PC-3 (cell line): ENCODE measurements around the gene PRPF4. TPM values are rescaled to one million over a fixed set of nuclear protein-coding genes. Genes with fewer than 3 reads are reported as not detected.

Experiments
- ATAC-seq: fragments of 200-7000 bp; cut with Tn5 transposase; 2 replicates; pipeline ENCODE4 v1.9.1; 2020; ENCODE audit warnings: mild to moderate bottlenecking, moderate library complexity
- BruUV-seq: library from RNA; stranded (reverse); fragments of 400-500 nt; replicated peaks from 2 replicates; lab custom pipeline; 2021; lab: Mats Ljungman, UMichigan
- CTCF ChIA-PET: fragments of 300-600 bp; sonication (Branson Sonifier 250); formaldehyde crosslinking; loops from one replicate; lab custom pipeline; 2022; ENCODE audit warnings: antibody characterized with exemption; lab: Charles Lee
- POLR2A ChIA-PET: fragments of 300-600 bp; sonication (Branson Sonifier 250); formaldehyde crosslinking; loops from one replicate; lab custom pipeline; 2022; ENCODE audit warnings: antibody characterized with exemption; ENCODE audit not compliant: unreplicated experiment; lab: Charles Lee
- DNase-seq: peaks from one replicate; pipeline ENCODE4 v3.0.0-alpha.2; 2015
- H2AFZ ChIP-seq: fragments of 300-600 bp; sonication (generic); 2 replicates; pipeline ENCODE4 v1.6.0; 2016; ENCODE audit warnings: antibody characterized with exemption, low read length
- H3F3A ChIP-seq: fragments of 300-600 bp; sonication (generic); one replicate; pipeline ENCODE4 v1.6.0; 2017; ENCODE audit warnings: antibody characterized with exemption, low read length, control low read depth, mild to moderate bottlenecking; ENCODE audit not compliant: unreplicated experiment
- H3K27ac ChIP-seq: fragments of 300-600 bp; sonication (generic); 2 replicates; pipeline ENCODE4 v1.5.1; 2016; ENCODE audit warnings: mild to moderate bottlenecking, low read length
- H3K27me3 ChIP-seq: fragments of 300-600 bp; sonication (generic); 2 replicates; pipeline ENCODE4 v1.6.1; 2016; ENCODE audit warnings: low read length, mixed read lengths
- H3K36me3 ChIP-seq: fragments of 300-600 bp; sonication (generic); 2 replicates; pipeline ENCODE4 v1.6.1; 2016; ENCODE audit warnings: low read depth, mixed run types, low read length, mixed read lengths
- H3K4me1 ChIP-seq: fragments of 300-600 bp; sonication (generic); 2 replicates; pipeline ENCODE4 v1.5.1; 2016; ENCODE audit warnings: low read length; ENCODE audit not compliant: insufficient read depth
- H3K4me2 ChIP-seq: fragments of 300-600 bp; sonication (generic); 2 replicates; pipeline ENCODE4 v1.6.0; 2016; ENCODE audit warnings: low read length
- H3K4me3 ChIP-seq: fragments of 300-600 bp; sonication (generic); 2 replicates; pipeline ENCODE4 v1.5.1; 2016; ENCODE audit warnings: mild to moderate bottlenecking, low read length, mixed read lengths
- H3K79me2 ChIP-seq: fragments of 300-600 bp; sonication (generic); 2 replicates; pipeline ENCODE4 v1.6.1; 2017; ENCODE audit warnings: low read length, mixed read lengths
- H3K9ac ChIP-seq: fragments of 300-600 bp; sonication (generic); 2 replicates; pipeline ENCODE4 v1.6.0; 2016; ENCODE audit warnings: mild to moderate bottlenecking, low read length
- H3K9me2 ChIP-seq: fragments of 300-600 bp; sonication (generic); replicated peaks from 2 replicates; pipeline ENCODE4 v1.6.1; 2016; ENCODE audit warnings: mixed run types, low read length, mixed read lengths
- H3K9me3 ChIP-seq: fragments of 300-600 bp; sonication (generic); 2 replicates; pipeline ENCODE4 v1.6.1; 2016; ENCODE audit warnings: low read length, mixed read lengths
- H4K20me1 ChIP-seq: fragments of 300-600 bp; sonication (generic); 2 replicates; pipeline ENCODE4 v1.6.1; 2016; ENCODE audit warnings: low read length, mixed read lengths
- EZH2 ChIP-seq: fragments of 300-600 bp; sonication (generic); IDR thresholded peaks from one replicate; pipeline ENCODE4 v1.6.1; 2017; ENCODE audit warnings: antibody characterized with exemption, mild to moderate bottlenecking, low read length; ENCODE audit not compliant: unreplicated experiment
- EZH2phosphoT487 ChIP-seq: fragments of 300-600 bp; sonication (generic); IDR thresholded peaks from 2 replicates; pipeline ENCODE4 v1.6.1; 2018; ENCODE audit warnings: mild to moderate bottlenecking, antibody characterized with exemption, low read length, borderline replicate concordance
- intact Hi-C: fragments of 100-400 bp; cut with micrococcal nuclease; formaldehyde crosslinking; loops from 2 replicates; pipeline ENCODE4 v1.9.0; 2023
- total RNA-seq: library from RNA; depleted of rRNA; stranded (reverse); fragments of >200 nt; gene quantifications from 2 replicates; pipeline ENCODE4 v1.2.3, GENCODE V29; 2014
- TF ChIP-seq, protein P1 (sequence below): fragments of 300-600 bp; sonication (generic); conservative IDR thresholded peaks from 2 replicates; pipeline ENCODE4 v1.5.1; 2017; ENCODE audit warnings: antibody characterized with exemption, low read depth, mild to moderate bottlenecking, low read length

The PRPF4 gene
- total RNA-seq, 1 experiment from 2014 or later: 32.1 TPM

GRCh38 chr9:113331780-113332179 is 56.3 kb downstream of the PRPF4 start:
- BruUV-seq: no TSS peak
- ChIA-PET CTCF (no interaction called here), POLR2A (no interaction called here)

DNA sequence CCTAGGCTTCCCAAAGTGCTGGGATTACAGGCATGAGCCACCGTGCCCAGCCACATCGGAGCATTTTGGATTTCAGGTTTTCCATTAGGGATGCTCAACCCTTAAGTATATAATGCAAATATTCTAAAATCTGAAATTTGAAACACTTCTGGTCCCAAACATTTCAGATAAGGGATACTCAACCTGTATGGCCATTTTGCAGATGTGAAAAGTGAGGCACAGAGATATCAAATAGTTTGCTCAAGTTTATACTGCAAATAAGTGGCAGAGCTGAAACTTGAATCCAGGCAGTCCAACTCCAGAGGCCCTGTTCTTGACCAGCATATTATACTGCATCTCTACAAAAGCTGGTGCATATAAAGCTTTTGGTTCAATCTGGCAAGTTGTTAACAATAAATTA is 62.3 kb downstream of the PRPF4 start:
- BruUV-seq: no TSS peak
- no peak overlapping the region for H3K9ac ChIP-seq
- no peaks in the 10 kb centered on the region for H3K27me3 ChIP-seq
- H4K20me1 ChIP-seq: no peaks in the 10 kb centered on the region
- no peaks in the 10 kb centered on the region for H3F3A ChIP-seq
- H3K27ac ChIP-seq: no peak overlapping the region
- no peak overlapping the region for H3K4me3 ChIP-seq
- no peaks in the 10 kb centered on the region for H3K79me2 ChIP-seq
- intact Hi-C loops: no loop called here
- H3K36me3 ChIP-seq: no peaks in the 10 kb centered on the region
- POLR2A ChIA-PET: no interaction called here
- H3K4me2 ChIP-seq: no peak overlapping the region
- peaks cover 24% of the 10 kb centered on the region for H3K4me1 ChIP-seq
- DNase-seq (no peak), ATAC-seq (no peak)
- H3K9me2 ChIP-seq: no peaks in the 10 kb centered on the region
- CTCF ChIA-PET: no interaction called here
- H3K9me3 ChIP-seq: no peaks in the 10 kb centered on the region
- no peak overlapping the region for H2AFZ ChIP-seq
- TF ChIP-seq, protein P1, sequence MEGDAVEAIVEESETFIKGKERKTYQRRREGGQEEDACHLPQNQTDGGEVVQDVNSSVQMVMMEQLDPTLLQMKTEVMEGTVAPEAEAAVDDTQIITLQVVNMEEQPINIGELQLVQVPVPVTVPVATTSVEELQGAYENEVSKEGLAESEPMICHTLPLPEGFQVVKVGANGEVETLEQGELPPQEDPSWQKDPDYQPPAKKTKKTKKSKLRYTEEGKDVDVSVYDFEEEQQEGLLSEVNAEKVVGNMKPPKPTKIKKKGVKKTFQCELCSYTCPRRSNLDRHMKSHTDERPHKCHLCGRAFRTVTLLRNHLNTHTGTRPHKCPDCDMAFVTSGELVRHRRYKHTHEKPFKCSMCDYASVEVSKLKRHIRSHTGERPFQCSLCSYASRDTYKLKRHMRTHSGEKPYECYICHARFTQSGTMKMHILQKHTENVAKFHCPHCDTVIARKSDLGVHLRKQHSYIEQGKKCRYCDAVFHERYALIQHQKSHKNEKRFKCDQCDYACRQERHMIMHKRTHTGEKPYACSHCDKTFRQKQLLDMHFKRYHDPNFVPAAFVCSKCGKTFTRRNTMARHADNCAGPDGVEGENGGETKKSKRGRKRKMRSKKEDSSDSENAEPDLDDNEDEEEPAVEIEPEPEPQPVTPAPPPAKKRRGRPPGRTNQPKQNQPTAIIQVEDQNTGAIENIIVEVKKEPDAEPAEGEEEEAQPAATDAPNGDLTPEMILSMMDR: no peak
- no peak for TF ChIP-seq EZH2
- TF ChIP-seq EZH2phosphoT487: no peak

More at GRCh38 chr9:113331780-113332179, 56.3 kb downstream of the PRPF4 start:
- H3K27me3 ChIP-seq: no peaks in the 10 kb centered on the region
- H2AFZ ChIP-seq: no peak overlapping the region
- no peaks in the 10 kb centered on the region for H3K4me1 ChIP-seq
- H3K4me2 ChIP-seq: no peak overlapping the region
- no peak for TF ChIP-seq EZH2phosphoT487
- TF ChIP-seq, protein P1: no peak
- no peak for TF ChIP-seq EZH2
- H3K9me3 ChIP-seq: no peaks in the 10 kb centered on the region
- DNase-seq (no peak), ATAC-seq (no peak)
- no peaks in the 10 kb centered on the region for H3F3A ChIP-seq
- intact Hi-C loops: no loop called here
- no peaks in the 10 kb centered on the region for H3K9me2 ChIP-seq
- no peak overlapping the region for H3K9ac ChIP-seq
- no peaks in the 10 kb centered on the region for H3K79me2 ChIP-seq
- no peak overlapping the region for H3K4me3 ChIP-seq
- no peak overlapping the region for H3K27ac ChIP-seq
- H3K36me3 ChIP-seq: no peaks in the 10 kb centered on the region
- H4K20me1 ChIP-seq: no peaks in the 10 kb centered on the region

DNA sequence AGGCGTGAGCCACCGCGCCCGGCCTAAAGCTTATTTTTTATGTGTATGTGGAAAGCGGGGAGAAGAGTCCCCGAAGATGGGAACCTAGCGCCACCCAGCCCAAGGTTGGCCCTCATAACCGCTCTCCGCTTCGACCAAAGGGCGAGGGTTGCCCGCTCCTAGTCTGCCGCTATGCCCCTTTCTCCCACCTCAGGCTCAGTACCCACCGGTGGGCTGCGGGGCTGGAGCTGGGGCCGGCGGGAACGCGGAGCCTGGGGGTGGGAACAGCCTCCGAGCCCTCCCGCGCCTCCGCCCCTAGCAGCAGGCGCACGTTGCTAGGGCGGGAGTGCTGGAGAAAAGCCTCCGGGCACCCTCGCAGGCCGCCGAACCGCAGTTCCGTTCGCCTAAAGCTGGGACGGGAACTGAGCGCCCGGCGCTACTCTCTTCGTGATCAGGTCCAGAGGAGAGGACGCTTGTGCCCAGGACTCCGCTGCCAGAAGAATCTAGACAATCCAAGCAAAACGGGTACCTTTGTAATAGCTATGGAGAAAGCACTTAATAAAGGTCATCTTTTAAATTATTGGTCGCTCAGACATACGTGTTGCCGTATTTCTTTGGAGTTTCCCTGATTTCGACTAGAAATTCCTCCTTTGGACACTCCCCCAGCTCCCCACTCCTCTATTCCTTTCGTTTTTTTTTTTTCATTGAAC is 64.7 kb downstream of the PRPF4 start, which contains the start of gene WDR31:
TSS of gene WDR31 (minus strand) at position 265 of the 689 bp plus-strand sequence. CDS start 8,253 bp downstream, outside the sequence.
- H3K36me3 ChIP-seq: no peaks in the 10 kb centered on the region
- intact Hi-C loops: loop anchor here (2.0 kb wide), 2 partner anchors 31 to 61 kb away; partner anchors contain the start of gene ALAD
- ATAC-seq (peak; percentile 87), DNase-seq (peak; percentile 79)
- H3F3A ChIP-seq: no peaks in the 10 kb centered on the region
- POLR2A ChIA-PET: interaction anchor here (0.6 to 0.7 kb wide), 4 partner anchors 35 to 462 kb away, joined by 3 to 4 read pairs (median 4); no protein-coding TSS in a partner anchor
- peak within 1 kb of the TSS; percentile 63 for H3K27ac ChIP-seq
- H3K27me3 ChIP-seq: no peaks in the 10 kb centered on the region
- H3K9ac ChIP-seq: peak within 1 kb of the TSS; percentile 81
- peak within 1 kb of the TSS; percentile 89 for H3K4me2 ChIP-seq
- peaks cover 25% of the 10 kb centered on the region for H3K4me1 ChIP-seq
- no peaks in the 10 kb centered on the region for H3K79me2 ChIP-seq
- H3K9me2 ChIP-seq: no peaks in the 10 kb centered on the region
- no peaks in the 10 kb centered on the region for H4K20me1 ChIP-seq
- H3K4me3 ChIP-seq: peak within 1 kb of the TSS; percentile 91
- H2AFZ ChIP-seq: peak within 1 kb of the TSS; percentile 94
- TSS peak; percentile 95 for BruUV-seq
- CTCF ChIA-PET: interaction anchor here (0.8 kb wide), 1 partner anchor 10 kb away, joined by 4 read pairs; no protein-coding TSS in a partner anchor
- TF ChIP-seq EZH2 (no peak), EZH2phosphoT487 (no peak)
- H3K9me3 ChIP-seq: no peaks in the 10 kb centered on the region
